Measurements from ENCODE around the gene ABCF2. TPM values are rescaled to one million over a fixed set of nuclear protein-coding genes. Genes with fewer than 3 reads are reported as not detected.

ABCF2 gene
- total RNA-seq, 1 experiment from 2014 or later = 74.0 TPM

DNA sequence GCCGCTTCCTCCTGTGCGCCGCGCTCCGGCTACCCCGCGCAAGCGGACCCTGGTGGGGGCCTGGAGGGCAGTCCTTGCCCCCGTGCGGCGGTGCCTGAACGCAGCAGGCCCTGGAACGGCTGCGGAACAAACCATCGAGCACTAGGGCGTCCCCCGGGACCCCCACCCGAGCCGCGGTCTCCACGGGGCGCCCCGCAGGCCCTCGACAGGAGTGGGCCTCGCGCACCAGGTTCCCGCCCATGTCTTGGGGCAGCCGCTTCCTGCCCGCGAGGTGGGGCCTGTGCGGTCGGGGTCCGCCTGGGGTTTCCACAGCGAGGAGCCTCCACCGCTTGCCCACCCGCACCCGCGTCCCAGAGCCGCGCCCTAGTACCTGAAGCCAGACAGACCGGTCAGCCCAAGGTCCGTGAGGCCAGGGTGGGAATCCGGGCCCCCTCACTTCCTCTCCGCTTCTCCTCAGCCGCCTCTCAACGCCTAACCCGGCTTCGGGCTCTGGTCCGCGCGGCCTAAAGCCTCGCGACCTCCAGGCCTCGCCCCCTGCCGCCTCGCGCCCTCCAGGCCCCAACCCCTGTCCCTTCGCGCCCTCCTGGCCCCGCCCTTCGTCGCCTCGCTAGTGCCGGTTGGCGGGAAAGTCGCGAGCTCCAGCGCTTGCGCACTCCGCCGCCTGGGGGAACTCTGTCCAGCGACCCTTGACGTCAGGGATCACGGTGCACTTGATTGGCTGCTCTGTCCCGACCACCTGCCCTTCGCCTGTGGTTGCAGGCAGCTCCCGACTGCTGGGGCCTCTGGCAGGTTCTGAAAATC is 52.6 kb downstream of the ABCF2 start:
- DNase-seq (ENCODE audit: low read depth) = no peak

DNA sequence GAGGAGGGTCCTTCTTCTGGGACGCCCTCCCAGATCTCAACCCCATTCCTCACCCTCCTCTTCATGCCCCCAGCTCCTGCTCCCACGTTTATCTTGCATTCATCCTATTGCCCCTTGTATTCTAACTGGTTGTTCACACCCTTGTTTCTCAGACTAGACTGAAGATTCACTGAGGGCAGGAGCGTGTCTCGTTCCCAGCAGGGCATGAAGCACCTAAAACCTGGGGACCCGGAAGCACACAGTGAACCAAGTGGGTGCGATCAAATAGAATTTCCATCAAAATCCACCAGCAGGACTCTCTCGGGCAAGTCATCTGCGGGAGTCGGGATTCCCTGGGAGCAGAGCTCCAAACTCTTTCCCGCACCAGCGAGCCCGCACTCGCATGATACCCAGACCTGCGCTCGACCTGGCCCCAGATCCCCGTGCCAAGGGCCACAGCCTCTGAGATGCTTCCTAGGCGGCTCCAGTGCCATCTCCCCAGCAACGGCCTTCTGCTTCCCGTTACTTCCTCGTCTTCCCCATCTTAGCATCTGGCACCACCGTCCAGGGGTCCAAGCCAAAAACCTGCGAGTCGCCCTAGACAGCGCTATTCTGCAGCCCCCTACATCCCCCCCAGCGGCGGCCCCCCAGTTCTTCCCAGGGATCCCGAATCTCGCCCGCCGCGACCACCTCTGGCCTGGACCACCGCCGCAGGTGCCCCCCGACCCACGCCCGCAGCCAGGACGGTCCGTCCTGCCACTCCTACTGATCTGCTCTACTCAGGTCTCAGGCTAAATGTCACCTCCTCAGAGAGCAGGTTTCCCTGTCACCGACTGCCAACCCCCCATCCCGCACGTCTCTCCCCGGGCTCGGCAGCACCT is 53.4 kb downstream of the ABCF2 start:
- no peak for DNase-seq (ENCODE audit: low read depth)

DNA sequence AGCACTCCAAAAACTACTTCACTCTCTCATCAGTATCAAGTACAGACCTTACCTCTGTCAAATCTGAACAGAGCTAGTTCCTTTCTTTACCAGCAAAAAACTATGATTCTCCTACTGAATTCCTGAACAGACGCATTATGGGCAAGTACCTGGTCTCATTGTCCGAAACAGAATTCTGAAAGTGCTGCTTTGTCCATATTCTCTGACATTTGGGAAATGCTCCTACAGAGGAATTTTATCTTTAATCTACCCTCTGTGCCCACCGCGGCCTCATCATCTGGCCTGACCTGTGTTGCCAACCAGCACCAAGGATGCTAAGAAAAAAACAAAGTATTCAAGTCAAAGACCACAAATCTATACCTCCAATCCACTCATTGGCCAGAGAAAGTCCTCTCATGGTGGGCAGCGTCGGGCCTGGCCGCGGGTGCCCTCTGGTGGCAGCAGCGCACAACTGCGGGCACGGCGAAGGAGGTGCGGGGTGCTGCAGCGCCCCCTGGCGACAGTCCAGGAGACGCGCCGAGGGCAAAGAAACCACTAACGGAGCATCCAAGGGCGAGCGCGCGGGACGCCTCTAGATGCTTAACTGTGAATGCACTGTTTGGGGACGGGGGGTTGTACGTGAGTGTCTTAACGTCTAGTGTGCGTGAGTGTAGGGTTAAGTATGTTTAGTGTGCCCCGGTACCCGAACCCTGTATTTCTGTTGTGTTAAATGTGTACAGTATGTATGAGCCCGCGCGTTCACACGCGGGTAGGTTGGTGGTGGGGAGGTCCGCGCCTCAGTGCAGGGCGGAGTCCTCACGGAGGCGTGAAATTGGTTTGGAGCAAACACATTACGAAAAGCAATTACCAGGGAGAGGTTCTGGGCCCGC is 54.5 kb downstream of the ABCF2 start:
- peak; percentile 59 for DNase-seq (ENCODE audit: low read depth)

DNA sequence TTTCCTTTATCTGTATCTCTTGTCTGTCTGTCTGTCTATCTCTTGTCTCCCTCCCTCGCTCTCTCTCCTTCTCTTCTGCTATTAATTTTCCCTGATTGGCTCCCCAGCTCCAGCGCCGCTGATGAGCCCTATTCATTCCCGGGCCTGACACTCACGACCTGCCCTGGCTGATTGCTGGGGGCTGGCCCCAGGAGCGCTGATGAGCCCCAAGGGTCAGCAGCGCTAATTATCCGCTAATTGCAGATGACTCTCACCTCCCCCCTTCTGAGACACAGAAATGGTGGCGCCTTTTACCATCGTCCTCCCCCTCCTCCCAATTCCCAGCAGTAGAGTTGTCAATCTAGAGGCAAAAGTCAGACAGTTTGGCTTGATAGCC is 58.2 kb downstream of the ABCF2 start:
- no peak for DNase-seq (ENCODE audit: low read depth)

DNA sequence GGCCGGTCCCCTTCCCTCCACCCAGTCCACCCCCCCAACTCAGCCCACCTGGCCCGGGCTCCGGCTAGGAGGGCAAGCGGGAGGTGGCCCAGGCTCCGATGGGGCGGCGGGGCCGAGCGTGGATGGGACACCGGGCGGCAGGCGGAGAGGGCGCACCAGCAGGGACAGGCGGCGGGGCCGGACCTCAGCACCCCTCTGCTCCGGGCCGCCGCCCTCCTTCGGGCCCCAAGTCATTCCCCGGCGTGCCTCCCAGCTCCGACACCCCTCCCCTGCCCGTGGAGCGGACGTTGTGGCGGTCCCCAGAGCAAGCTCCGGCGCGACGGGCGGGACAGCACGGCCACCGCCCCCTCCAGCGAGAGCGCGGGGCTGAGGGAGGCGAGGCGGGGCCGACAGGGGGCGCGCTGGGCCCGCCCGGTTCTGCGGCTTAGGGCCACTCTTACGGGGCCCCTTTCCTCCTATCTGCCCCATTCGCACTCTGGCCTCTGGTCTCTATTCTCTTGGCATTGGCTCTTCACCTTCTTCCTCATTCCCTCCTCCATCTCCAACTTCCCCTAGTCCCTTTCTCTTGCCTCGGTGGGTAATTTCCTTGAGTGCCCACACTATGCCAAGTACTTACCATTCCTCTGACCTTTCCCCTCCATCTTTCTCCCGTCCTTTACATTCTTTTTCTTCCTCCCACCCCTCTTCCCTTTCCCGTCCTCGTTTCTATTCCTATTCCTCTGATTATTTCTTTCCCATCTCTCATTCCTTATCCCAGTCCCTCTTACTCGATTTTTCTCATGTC is 58.8 kb downstream of the ABCF2 start:
- peak; percentile 15 for DNase-seq (ENCODE audit: low read depth)

DNA sequence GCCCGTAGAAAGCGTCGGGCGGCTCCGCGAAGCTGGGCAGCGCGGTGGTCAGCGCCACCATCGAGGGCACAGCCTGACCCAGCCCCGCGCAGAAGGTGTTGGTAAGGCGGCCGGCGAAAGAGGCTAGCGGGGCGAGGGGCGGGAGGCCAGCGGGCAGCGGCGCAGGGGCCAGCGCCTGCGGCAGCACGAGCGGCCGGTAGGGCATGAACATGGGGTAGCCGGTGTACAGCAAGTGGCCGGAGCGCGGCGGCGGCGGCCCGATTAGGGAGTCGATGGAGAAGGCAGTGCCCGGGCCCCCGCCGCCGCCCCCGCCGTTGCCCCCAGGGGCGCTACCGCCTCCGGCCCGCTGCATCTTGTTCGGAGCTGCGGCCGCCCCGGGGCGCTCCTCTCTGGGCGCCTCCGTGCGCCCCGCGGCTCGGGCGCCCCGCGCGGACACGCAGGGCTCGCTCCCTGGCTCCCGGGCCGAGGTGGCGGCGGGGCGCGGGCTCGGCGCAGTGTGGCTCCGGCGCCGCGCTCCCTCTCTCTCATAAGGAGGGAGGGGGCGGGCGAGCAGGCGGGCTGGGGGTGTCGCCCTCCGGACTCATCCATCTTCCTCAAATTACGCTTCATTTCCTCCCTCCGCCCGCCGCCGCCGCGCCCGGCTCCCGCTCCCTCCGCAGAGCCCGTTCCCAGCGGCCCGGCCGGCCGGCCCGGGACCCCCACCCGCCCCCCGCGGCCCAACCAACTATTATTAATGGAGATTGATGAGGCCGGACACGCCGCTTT is 59.6 kb downstream of the ABCF2 start, which contains the start of gene GBX1:
TSS of gene GBX1 (minus strand) at position 498 of the 765 bp plus-strand sequence. CDS start at position 352, 146 bp downstream.
- no peak for DNase-seq (ENCODE audit: low read depth)

DNA sequence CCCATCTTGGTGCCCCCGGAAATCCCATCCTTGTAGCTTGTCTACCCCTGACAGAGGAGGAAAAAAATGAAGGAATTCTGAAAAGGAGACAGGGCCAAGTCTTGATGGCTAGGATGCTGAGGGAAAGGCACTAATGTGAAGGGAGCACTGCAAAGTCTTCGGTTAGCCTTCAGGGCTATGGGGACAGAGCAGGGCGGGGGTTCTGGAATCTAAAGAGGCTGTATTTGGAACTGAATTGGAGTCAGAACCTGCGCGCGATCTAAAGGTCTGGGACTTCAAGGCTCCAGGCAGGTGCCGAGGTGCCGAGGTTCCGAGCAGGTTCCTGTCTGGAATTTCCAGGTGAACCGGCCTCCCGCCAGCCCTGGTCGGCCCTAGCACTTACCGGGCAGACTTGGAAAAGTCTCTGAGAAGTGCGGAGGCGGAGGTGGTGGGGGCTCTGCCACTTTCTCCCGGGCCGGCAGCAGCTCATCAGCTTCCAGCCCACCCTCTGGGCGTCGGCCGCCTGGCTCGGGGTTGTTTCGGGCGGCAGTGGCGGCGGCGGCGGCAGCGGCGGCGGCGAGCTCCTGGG is 60.3 kb downstream of the ABCF2 start:
- DNase-seq (ENCODE audit: low read depth) = no peak

Other genes starting within 250 kb of the ABCF2 start
- 0.30 and 0.37 TPM in 2 replicates for gene KCNH2, start 248.9 kb downstream of the ABCF2 start, total RNA-seq (2014; rRNA removed; shearing (Covaris generic))
- gene NOS3, start 236.2 kb downstream of the ABCF2 start, total RNA-seq (2014; rRNA removed; shearing (Covaris generic)) = not detected in 2 replicates
- gene ATG9B, start 202.7 kb downstream of the ABCF2 start, total RNA-seq (2014; rRNA removed; shearing (Covaris generic)) = not detected in 2 replicates
- gene ABCB8, start 198.8 kb downstream of the ABCF2 start, total RNA-seq (2014; rRNA removed; shearing (Covaris generic)) = 24.2 and 29.0 TPM in 2 replicates
- 0.20 and 0.22 TPM in 2 replicates for gene ASIC3, start 178.7 kb downstream of the ABCF2 start, total RNA-seq (2014; rRNA removed; shearing (Covaris generic))
- gene CDK5, start 169.3 kb downstream of the ABCF2 start, total RNA-seq (2014; rRNA removed; shearing (Covaris generic)) = 36.6 and 54.2 TPM in 2 replicates
- gene SLC4A2, start 167.6 kb downstream of the ABCF2 start, total RNA-seq (2014; rRNA removed; shearing (Covaris generic)) = 101 and 105 TPM in 2 replicates
- gene FASTK, start 146.4 kb downstream of the ABCF2 start, total RNA-seq (2014; rRNA removed; shearing (Covaris generic)) = 73.7 and 97.9 TPM in 2 replicates
- 73.4 and 80.3 TPM in 2 replicates for gene TMUB1, start 143.7 kb downstream of the ABCF2 start, total RNA-seq (2014; rRNA removed; shearing (Covaris generic))
- 35.1 and 36.7 TPM in 2 replicates for gene AGAP3, start 140.7 kb downstream of the ABCF2 start, total RNA-seq (2014; rRNA removed; shearing (Covaris generic))
- gene GBX1, start 59.5 kb downstream of the ABCF2 start, total RNA-seq (2014; rRNA removed; shearing (Covaris generic)) = not detected in 2 replicates
- gene ASB10, start 40.0 kb downstream of the ABCF2 start, total RNA-seq (2014; rRNA removed; shearing (Covaris generic)) = not detected in 2 replicates
- not detected in 2 replicates for gene H2BK1, start 16.7 kb downstream of the ABCF2 start, total RNA-seq (2014; rRNA removed; shearing (Covaris generic))
- 47.2 and 90.1 TPM in 2 replicates for gene CHPF2, start 5.3 kb upstream of the ABCF2 start, total RNA-seq (2014; rRNA removed; shearing (Covaris generic))
- 3.2 and 4.3 TPM in 2 replicates for gene SMARCD3, start 21.5 kb upstream of the ABCF2 start, total RNA-seq (2014; rRNA removed; shearing (Covaris generic))
- 72.3 and 74.4 TPM in 2 replicates for gene NUB1, start 114.6 kb upstream of the ABCF2 start, total RNA-seq (2014; rRNA removed; shearing (Covaris generic))
- 0.05 TPM in 1 of 2 replicates, not detected in the other for gene WDR86, start 182.8 kb upstream of the ABCF2 start, total RNA-seq (2014; rRNA removed; shearing (Covaris generic))
- gene CRYGN, start 212.9 kb upstream of the ABCF2 start, total RNA-seq (2014; rRNA removed; shearing (Covaris generic)) = not detected in 2 replicates

Data from M059J (cell line).